Naive thymus-derived CD4-positive, alpha-beta T cell (primary cell): Measurements from ENCODE around the gene CCDC66. TPM values are rescaled to one million over a fixed set of nuclear protein-coding genes. Genes with fewer than 3 reads are reported as not detected.

Source experiments
- ATAC-seq: fragments of 150-1000 bp; cut with Tn5 transposase; 2 replicates; pipeline ENCODE4 v1.10.0; 2021; ENCODE audit warnings: mild to moderate bottlenecking, moderate library complexity
- CTCF ChIA-PET: fragments of 350-600 bp; sonication (Branson Sonifier 250); formaldehyde crosslinking; loops from one replicate; lab custom pipeline; 2021; ENCODE audit warnings: antibody characterized with exemption; lab: Charles Lee
- POLR2A ChIA-PET: fragments of 350-600 bp; sonication (Branson Sonifier 250); formaldehyde crosslinking; loops from one replicate; lab custom pipeline; 2021; ENCODE audit warnings: antibody characterized with exemption, inconsistent platforms; lab: Charles Lee
- DNase-seq, 9 donors: peaks; one replicate each; pipeline versions ENCODE4 v3.0.0 to v3.0.0-alpha.2; 2020 to 2022; ENCODE audit warnings: mixed read lengths in 1 of 9
- H3K27ac ChIP-seq: one replicate; pipeline ENCODE4 v1.7.0; 2013; ENCODE audit warnings: mild to moderate bottlenecking, low read depth, low read length, moderate library complexity
- H3K27me3 ChIP-seq, 2 donors: one replicate each; pipeline ENCODE4 v1.7.0; 2013; ENCODE audit warnings: low read length in 2 of 2, mild to moderate bottlenecking in 2 of 2, moderate library complexity in 2 of 2; ENCODE audit not compliant: control insufficient read depth in 2 of 2, insufficient read depth in 2 of 2
- H3K36me3 ChIP-seq, 3 experiments: 1 replicate in 2 of 3; 2 replicates in 1 of 3; pipeline ENCODE4 v1.7.0; 2013; ENCODE audit warnings: low read length in 3 of 3, mild to moderate bottlenecking in 3 of 3, moderate library complexity in 1 of 3; ENCODE audit not compliant: insufficient read depth in 3 of 3, control insufficient read depth in 2 of 3
- H3K4me1 ChIP-seq, 2 donors: one replicate each; pipeline ENCODE4 v1.7.0; 2013; ENCODE audit warnings: low read length in 2 of 2, mild to moderate bottlenecking in 2 of 2, moderate library complexity in 1 of 2; ENCODE audit not compliant: control insufficient read depth in 2 of 2, insufficient read depth in 2 of 2
- H3K4me3 ChIP-seq: 2 replicates; pipeline ENCODE4 v1.7.0; 2013; ENCODE audit warnings: mild to moderate bottlenecking, low read length
- H3K9me3 ChIP-seq, 3 experiments: 1 replicate in 2 of 3; 2 replicates in 1 of 3; pipeline ENCODE4 v1.7.0; 2013; ENCODE audit warnings: low read length in 3 of 3; ENCODE audit not compliant: control insufficient read depth in 2 of 3
- H3K27ac Mint-ChIP-seq, 9 donors: one replicate each; pipeline ENCODE4 v1.8.0; 2020 to 2022; ENCODE audit warnings: mixed read lengths in 9 of 9, mild to moderate bottlenecking in 8 of 9, moderate library complexity in 5 of 9, inconsistent platforms in 2 of 9
- H3K27me3 Mint-ChIP-seq, 5 donors: one replicate each; pipeline ENCODE4 v1.8.0; 2021 to 2022; ENCODE audit warnings: mixed read lengths in 5 of 5, mild to moderate bottlenecking in 1 of 5
- H3K36me3 Mint-ChIP-seq, 5 donors: one replicate each; pipeline ENCODE4 v1.8.0; 2020 to 2022; ENCODE audit warnings: mixed read lengths in 5 of 5, mild to moderate bottlenecking in 3 of 5, inconsistent platforms in 1 of 5
- H3K4me1 Mint-ChIP-seq, 7 donors: one replicate each; pipeline ENCODE4 v1.8.0; 2020 to 2022; ENCODE audit warnings: mixed read lengths in 7 of 7, mild to moderate bottlenecking in 3 of 7, inconsistent platforms in 1 of 7
- H3K4me3 Mint-ChIP-seq, 10 donors: one replicate each; pipeline ENCODE4 v1.8.0; 2020 to 2022; ENCODE audit warnings: mild to moderate bottlenecking in 10 of 10, mixed read lengths in 10 of 10, moderate library complexity in 6 of 10, inconsistent platforms in 2 of 10
- H3K9me3 Mint-ChIP-seq, 11 donors: one replicate each; pipeline ENCODE4 v1.8.0; 2020 to 2022; ENCODE audit warnings: mixed read lengths in 11 of 11, mild to moderate bottlenecking in 4 of 11, inconsistent platforms in 1 of 11, moderate library complexity in 1 of 11
- intact Hi-C, 2 donors: fragments of 100-400 bp; cut with micrococcal nuclease; formaldehyde crosslinking; loops; one replicate each; pipeline ENCODE4 v1.15.1; 2023
- polyA plus RNA-seq, 2 donors: library from polyadenylated mRNA; unstranded; fragments of 300-500 nt; fragmentation: Illumina TruSeq; gene quantifications; one replicate each; pipeline ENCODE4 v1.2.3, GENCODE V29; 2021
- total RNA-seq, 6 experiments: library from RNA in 5 of 6; stranded (reverse) in 5 of 6; gene quantifications; 1 replicate in 5 of 6; 2 replicates in 1 of 6; pipeline ENCODE4 v1.2.3 and lab custom pipeline; 2021 to 2026

Gene CCDC66
- total and polyA plus RNA-seq, 7 experiments from 2014 or later, result 20.9 to 115 (median 66.6) TPM

GRCh38 chr3:56612146-56612545 is 55.2 kb downstream of the CCDC66 start:
- no peaks in the 10 kb centered on the region for H3K27me3 Mint-ChIP-seq
- Histone ChIP-seq H3K27me3 (no peaks in the 10 kb centered on the region), H3K9me3 (no peaks in the 10 kb centered on the region), H3K4me1 (peaks cover 29 to 52% of the 10 kb centered on the region in 2 donors), H3K4me3 (no peak overlapping the region), H3K36me3 (peaks cover 0 to 11% (median 4%) of the 10 kb centered on the region in 3 experiments), H3K27ac (no peak overlapping the region)
- DNase-seq, result no peak
- CTCF ChIA-PET, result no interaction called here
- H3K9me3 Mint-ChIP-seq, result peaks cover 1 to 31% (median 15%) of the 10 kb centered on the region in 11 donors
- intact Hi-C loops, result loop anchor here in 1 of 2 donors (2.0 kb wide), 1 partner anchor 55 kb away; the partner anchor contains the start of gene CCDC66
- ATAC-seq, result no peak
- POLR2A ChIA-PET, result interaction anchor here (0.7 to 1.7 kb wide), 5 partner anchors 8 to 62 kb away, joined by 3 to 5 read pairs (median 4); partner anchors contain the start of gene CCDC66
- H3K4me3 Mint-ChIP-seq, result peak overlapping the region; percentile 15 to 71 (median 49)
- H3K4me1 Mint-ChIP-seq, result peaks cover 46 to 83% (median 77%) of the 10 kb centered on the region in 7 donors
- peaks cover 19 to 83% (median 81%) of the 10 kb centered on the region in 5 donors for H3K36me3 Mint-ChIP-seq
- peak overlapping the region; percentile 24 to 93 (median 69) for H3K27ac Mint-ChIP-seq

GRCh38 chr3:56613016-56613415 is 56.0 kb downstream of the CCDC66 start:
- intact Hi-C loops, result loop anchor here in 1 of 2 donors (2.0 kb wide), 1 partner anchor 56 kb away; the partner anchor contains the start of gene CCDC66
- no peaks in the 10 kb centered on the region for H3K27me3 ChIP-seq
- no peak overlapping the region for H3K4me3 ChIP-seq
- Mint-ChIP-seq H3K4me3 (peak overlapping the region in 8 of 10 donors; percentile 2 to 67 (median 32)), H3K9me3 (peaks cover 1 to 31% (median 15%) of the 10 kb centered on the region in 11 donors), H3K4me1 (peaks cover 40 to 76% (median 68%) of the 10 kb centered on the region in 7 donors), H3K36me3 (peaks cover 22 to 83% (median 78%) of the 10 kb centered on the region in 5 donors), H3K27me3 (no peaks in the 10 kb centered on the region), H3K27ac (peak overlapping the region in 8 of 9 donors; percentile 24 to 93 (median 65))
- peaks cover 25 to 43% of the 10 kb centered on the region in 2 donors for H3K4me1 ChIP-seq
- ChIA-PET CTCF (no interaction called here), POLR2A (interaction anchor here (0.7 to 1.7 kb wide), 4 partner anchors 22 to 69 kb away, joined by 3 to 4 read pairs (median 4); partner anchors contain the start of gene TASOR)
- ATAC-seq, result peak; percentile 45
- no peak overlapping the region for H3K27ac ChIP-seq
- H3K36me3 ChIP-seq, result peaks cover 0 to 20% (median 4%) of the 10 kb centered on the region in 3 experiments
- DNase-seq, result peak in 7 of 9 donors; percentile 4 to 28 (median 12)
- H3K9me3 ChIP-seq, result no peaks in the 10 kb centered on the region

GRCh38 chr3:56616478-56617006 is 59.6 kb downstream of the CCDC66 start:
- peaks cover 21 to 73% (median 65%) of the 10 kb centered on the region in 5 donors for H3K36me3 Mint-ChIP-seq
- H3K9me3 ChIP-seq, result no peaks in the 10 kb centered on the region
- H3K27ac ChIP-seq, result no peak overlapping the region
- ATAC-seq (no peak), DNase-seq (no peak)
- H3K27ac Mint-ChIP-seq, result peak overlapping the region in 8 of 9 donors; percentile 26 to 86 (median 50)
- peaks cover 0 to 50% (median 13%) of the 10 kb centered on the region in 3 experiments for H3K36me3 ChIP-seq
- no peak overlapping the region for H3K4me3 Mint-ChIP-seq
- peaks cover 15 to 21% of the 10 kb centered on the region in 2 donors for H3K4me1 ChIP-seq
- ChIA-PET POLR2A (no interaction called here), CTCF (no interaction called here)
- H3K4me1 Mint-ChIP-seq, result peaks cover 20 to 45% (median 33%) of the 10 kb centered on the region in 7 donors
- intact Hi-C loops, result no loop called here
- H3K9me3 Mint-ChIP-seq, result peaks cover 0 to 10% (median 0%) of the 10 kb centered on the region in 11 donors
- no peaks in the 10 kb centered on the region for H3K27me3 Mint-ChIP-seq
- H3K4me3 ChIP-seq, result no peak overlapping the region
- no peaks in the 10 kb centered on the region for H3K27me3 ChIP-seq

GRCh38 chr3:56620371-56620770 is 63.4 kb downstream of the CCDC66 start:
- Histone ChIP-seq H3K27me3 (no peaks in the 10 kb centered on the region), H3K36me3 (peaks cover 0 to 78% (median 25%) of the 10 kb centered on the region in 3 experiments)
- POLR2A ChIA-PET, result interaction anchor here (1.4 kb wide), 1 partner anchor 9 kb away, joined by 4 read pairs; no protein-coding TSS in a partner anchor

GRCh38 chr3:56621681-56622080 is 64.7 kb downstream of the CCDC66 start:
- peaks cover 1 to 87% (median 29%) of the 10 kb centered on the region in 3 experiments for H3K36me3 ChIP-seq
- DNase-seq (no peak), ATAC-seq (no peak)
- no peak overlapping the region for H3K27ac ChIP-seq
- peaks cover 16 to 59% (median 43%) of the 10 kb centered on the region in 5 donors for H3K36me3 Mint-ChIP-seq
- intact Hi-C loops, result loop anchor here in 1 of 2 donors (1.0 kb wide), 1 partner anchor 33 kb away; no protein-coding TSS in a partner anchor
- H3K27me3 ChIP-seq, result no peaks in the 10 kb centered on the region
- H3K27me3 Mint-ChIP-seq, result no peaks in the 10 kb centered on the region
- CTCF ChIA-PET, result interaction anchor here (0.6 kb wide), 1 partner anchor 57 kb away, joined by 3 read pairs; no protein-coding TSS in a partner anchor
- no peak overlapping the region for H3K4me3 ChIP-seq
- H3K4me1 ChIP-seq, result no peaks in the 10 kb centered on the region
- POLR2A ChIA-PET, result interaction anchor here (0.5 to 1.5 kb wide), 3 partner anchors 12 to 65 kb away, joined by 3 to 5 read pairs (median 3); partner anchors contain the start of gene CCDC66
- H3K4me1 Mint-ChIP-seq, result peaks cover 4 to 16% (median 9%) of the 10 kb centered on the region in 7 donors
- no peaks in the 10 kb centered on the region for H3K9me3 Mint-ChIP-seq
- H3K9me3 ChIP-seq, result no peaks in the 10 kb centered on the region
- H3K4me3 Mint-ChIP-seq, result no peak overlapping the region
- H3K27ac Mint-ChIP-seq, result peak overlapping the region in 5 of 9 donors; percentile 29 to 84 (median 50)

More at GRCh38 chr3:56620371-56620770, 63.4 kb downstream of the CCDC66 start:
- Mint-ChIP-seq H3K27me3 (no peaks in the 10 kb centered on the region), H3K36me3 (peaks cover 21 to 69% (median 50%) of the 10 kb centered on the region in 5 donors), H3K4me3 (no peak overlapping the region), H3K27ac (peak overlapping the region in 8 of 9 donors; percentile 14 to 81 (median 58)), H3K4me1 (peaks cover 4 to 26% (median 13%) of the 10 kb centered on the region in 7 donors), H3K9me3 (no peaks in the 10 kb centered on the region)
- Histone ChIP-seq H3K4me3 (no peak overlapping the region), H3K9me3 (no peaks in the 10 kb centered on the region), H3K4me1 (no peaks in the 10 kb centered on the region), H3K27ac (no peak overlapping the region)
- CTCF ChIA-PET, result no interaction called here
- no peak for ATAC-seq
- intact Hi-C loops, result no loop called here
- DNase-seq, result no peak

GRCh38 chr3:56622381-56622780 is 65.4 kb downstream of the CCDC66 start:
- intact Hi-C loops, result loop anchor here in 1 of 2 donors (1.0 kb wide), 1 partner anchor 32 kb away; no protein-coding TSS in a partner anchor
- POLR2A ChIA-PET, result interaction anchor here (1.5 kb wide), 1 partner anchor 66 kb away, joined by 3 read pairs; the partner anchor contains the start of gene CCDC66
- peaks cover 2 to 20% (median 4%) of the 10 kb centered on the region in 7 donors for H3K4me1 Mint-ChIP-seq

More at GRCh38 chr3:56622381-56622780, 65.4 kb downstream of the CCDC66 start:
- Mint-ChIP-seq H3K36me3 (peaks cover 13 to 58% (median 42%) of the 10 kb centered on the region in 5 donors), H3K9me3 (no peaks in the 10 kb centered on the region), H3K27me3 (no peaks in the 10 kb centered on the region), H3K27ac (peak overlapping the region in 1 of 9 donors; percentile 84), H3K4me3 (no peak overlapping the region)
- no peak overlapping the region for H3K27ac ChIP-seq
- H3K9me3 ChIP-seq, result no peaks in the 10 kb centered on the region
- no peak overlapping the region for H3K4me3 ChIP-seq
- peaks cover 4 to 87% (median 29%) of the 10 kb centered on the region in 3 experiments for H3K36me3 ChIP-seq
- CTCF ChIA-PET, result no interaction called here
- H3K27me3 ChIP-seq, result no peaks in the 10 kb centered on the region
- no peaks in the 10 kb centered on the region for H3K4me1 ChIP-seq
- ATAC-seq (no peak), DNase-seq (no peak)
